Astrocyte (in vitro differentiated cells and primary cell): ENCODE results near the gene COPS7A. TPM values are rescaled to one million over a fixed set of nuclear protein-coding genes. Genes with fewer than 3 reads are reported as not detected.

Experiments
- DNase-seq: peaks from one replicate; pipeline ENCODE4 v3.0.0-alpha.2; 2010; ENCODE audit warnings: low read depth
- FAIRE-seq: peaks from 2 replicates; lab custom pipeline; 2011; peaks lifted over from hg19 to GRCh38; lab: Jason Lieb, UNC
- H2AFZ ChIP-seq: 2 replicates; pipeline ENCODE4 v1.6.0; 2012; ENCODE audit warnings: low read depth, low read length, inconsistent platforms
- H3K27ac ChIP-seq: 2 replicates; pipeline ENCODE4 v1.5.1; 2011; ENCODE audit warnings: low read depth, low read length, inconsistent platforms
- H3K27me3 ChIP-seq: 2 replicates; pipeline ENCODE4 v1.6.0; 2011; ENCODE audit warnings: low read length, inconsistent platforms; ENCODE audit not compliant: insufficient read depth
- H3K36me3 ChIP-seq: 2 replicates; pipeline ENCODE4 v1.5.1; 2011; ENCODE audit warnings: low read length, inconsistent platforms; ENCODE audit not compliant: insufficient read depth
- H3K4me1 ChIP-seq: 2 replicates; pipeline ENCODE4 v1.5.1; 2011; ENCODE audit warnings: low read length, inconsistent platforms; ENCODE audit not compliant: insufficient read depth
- H3K4me2 ChIP-seq: 2 replicates; pipeline ENCODE4 v1.6.0; 2012; ENCODE audit warnings: low read length, inconsistent platforms
- H3K4me3 ChIP-seq: 2 replicates; pipeline ENCODE4 v1.5.1; 2011; ENCODE audit warnings: low read depth, mild to moderate bottlenecking, low read length, inconsistent platforms; ENCODE audit not compliant: insufficient read depth
- H3K79me2 ChIP-seq: 2 replicates; pipeline ENCODE4 v1.6.0; 2012; ENCODE audit warnings: mild to moderate bottlenecking, low read length, inconsistent platforms; ENCODE audit not compliant: insufficient read depth
- H3K9ac ChIP-seq: 2 replicates; pipeline ENCODE4 v1.6.0; 2012; ENCODE audit warnings: mild to moderate bottlenecking, low read length, inconsistent platforms
- H3K9me3 ChIP-seq: 2 replicates; pipeline ENCODE4 v1.5.1; 2012; ENCODE audit warnings: low read depth, mild to moderate bottlenecking, low read length, inconsistent platforms; ENCODE audit not compliant: insufficient read depth
- H4K20me1 ChIP-seq: 2 replicates; pipeline ENCODE4 v1.6.0; 2012; ENCODE audit warnings: low read length, inconsistent platforms; ENCODE audit not compliant: insufficient read depth
- H3K27ac Mint-ChIP-seq: one replicate; pipeline ENCODE4 v1.8.0; 2021; ENCODE audit warnings: mild to moderate bottlenecking, mixed read lengths; ENCODE audit not compliant: unreplicated experiment
- H3K27me3 Mint-ChIP-seq: one replicate; pipeline ENCODE4 v1.8.0; 2021; ENCODE audit warnings: low read depth, mixed read lengths; ENCODE audit not compliant: unreplicated experiment
- H3K36me3 Mint-ChIP-seq: one replicate; pipeline ENCODE4 v1.8.0; 2021; ENCODE audit warnings: low read depth, mixed read lengths; ENCODE audit not compliant: unreplicated experiment
- H3K4me1 Mint-ChIP-seq: one replicate; pipeline ENCODE4 v1.8.0; 2021; ENCODE audit warnings: low read depth, mixed read lengths; ENCODE audit not compliant: unreplicated experiment
- H3K4me3 Mint-ChIP-seq: one replicate; pipeline ENCODE4 v1.8.0; 2021; ENCODE audit warnings: mild to moderate bottlenecking, moderate library complexity, mixed read lengths; ENCODE audit not compliant: unreplicated experiment
- H3K9me3 Mint-ChIP-seq: one replicate; pipeline ENCODE4 v1.8.0; 2021; ENCODE audit warnings: mild to moderate bottlenecking, mixed read lengths; ENCODE audit not compliant: unreplicated experiment
- CTCF ChIP-seq: IDR thresholded peaks from 2 replicates; pipeline ENCODE4 v1.5.1; 2011; ENCODE audit warnings: low read depth, mild to moderate bottlenecking, inconsistent platforms, low read length, moderate library complexity; ENCODE audit not compliant: insufficient read depth
- EZH2 ChIP-seq: IDR thresholded peaks from 2 replicates; pipeline ENCODE4 v1.6.1; 2012; ENCODE audit warnings: mild to moderate bottlenecking, low read length, inconsistent platforms; ENCODE audit not compliant: insufficient read depth
- total RNA-seq: library from RNA; stranded (reverse); gene quantifications from 2 replicates; pipeline ENCODE4 v1.2.1, GENCODE V29; 2021

The COPS7A gene
- total RNA-seq, 1 donor from 2014 or later, result 47.3 TPM

GRCh38 chr12:6763380-6763779 lies 39.5 kb downstream of the COPS7A start:
- Histone ChIP-seq H3K9me3 (no peaks in the 10 kb centered on the region), H3K4me1 (peaks cover 26% of the 10 kb centered on the region), H3K27me3 (no peaks in the 10 kb centered on the region), H3K4me3 (peak overlapping the region; percentile 13), H3K27ac (peak overlapping the region; percentile 72), H3K9ac (peak overlapping the region; percentile 50), H4K20me1 (peaks cover 15% of the 10 kb centered on the region), H3K36me3 (no peaks in the 10 kb centered on the region), H3K79me2 (peaks cover 17% of the 10 kb centered on the region), H3K4me2 (peak overlapping the region; percentile 94), H2AFZ (peak overlapping the region; percentile 61)
- H3K4me3 Mint-ChIP-seq, result peak overlapping the region; percentile 42
- peaks cover 2% of the 10 kb centered on the region for H3K27me3 Mint-ChIP-seq
- peak overlapping the region; percentile 73 for H3K27ac Mint-ChIP-seq
- H3K36me3 Mint-ChIP-seq, result peaks cover 5% of the 10 kb centered on the region
- H3K4me1 Mint-ChIP-seq, result peaks cover 24% of the 10 kb centered on the region
- TF ChIP-seq CTCF (no peak), EZH2 (no peak)
- DNase-seq (no peak), FAIRE-seq (no peak)
- no peaks in the 10 kb centered on the region for H3K9me3 Mint-ChIP-seq

GRCh38 chr12:6764011-6764828 lies 40.4 kb downstream of the COPS7A start:
- Histone ChIP-seq H3K79me2 (peaks cover 26% of the 10 kb centered on the region), H3K4me2 (peak overlapping the region; percentile 94), H2AFZ (peak overlapping the region; percentile 61), H4K20me1 (peaks cover 23% of the 10 kb centered on the region), H3K27ac (peak overlapping the region; percentile 72), H3K9me3 (no peaks in the 10 kb centered on the region), H3K9ac (peak overlapping the region; percentile 50), H3K4me1 (peaks cover 34% of the 10 kb centered on the region), H3K27me3 (no peaks in the 10 kb centered on the region), H3K36me3 (no peaks in the 10 kb centered on the region), H3K4me3 (peak overlapping the region; percentile 13)
- H3K27me3 Mint-ChIP-seq, result peaks cover 2% of the 10 kb centered on the region
- peaks cover 9% of the 10 kb centered on the region for H3K36me3 Mint-ChIP-seq
- peak overlapping the region; percentile 76 for H3K4me3 Mint-ChIP-seq
- H3K27ac Mint-ChIP-seq, result peak overlapping the region; percentile 73
- H3K9me3 Mint-ChIP-seq, result no peaks in the 10 kb centered on the region
- peak; percentile 99 for DNase-seq
- peak; percentile 13 for FAIRE-seq
- TF ChIP-seq EZH2, result no peak
- no peak for TF ChIP-seq CTCF
- peaks cover 30% of the 10 kb centered on the region for H3K4me1 Mint-ChIP-seq
